Medulla oblongata (tissue), 1 donor: ENCODE measurements around the gene UXS1.

Experiments used
- DNase-seq: peaks from one replicate; pipeline ENCODE4 v3.0.0-alpha.2; 2015; ENCODE audit errors: extremely low spot score

The UXS1 gene

DNA sequence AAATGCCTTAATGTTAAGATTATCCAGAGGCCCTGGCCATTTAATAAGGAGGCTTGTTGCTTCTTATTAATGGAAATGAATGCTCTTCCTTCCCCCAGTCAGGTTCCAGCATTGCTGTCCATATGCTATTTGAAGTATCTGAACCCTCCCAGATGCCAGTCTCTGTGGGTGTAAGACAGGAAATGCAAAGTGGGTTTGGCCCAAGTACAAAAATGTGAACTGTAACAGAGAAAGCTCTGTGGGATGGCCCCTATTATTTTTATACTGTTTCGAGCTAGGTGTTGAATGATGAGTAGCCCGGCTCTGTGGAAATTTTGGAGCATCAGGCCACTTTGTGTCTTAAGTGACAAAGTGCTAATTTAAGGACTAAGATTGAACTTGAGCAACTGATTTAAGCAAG, 141.0 kb downstream of the UXS1 start:
- no peak for DNase-seq

DNA sequence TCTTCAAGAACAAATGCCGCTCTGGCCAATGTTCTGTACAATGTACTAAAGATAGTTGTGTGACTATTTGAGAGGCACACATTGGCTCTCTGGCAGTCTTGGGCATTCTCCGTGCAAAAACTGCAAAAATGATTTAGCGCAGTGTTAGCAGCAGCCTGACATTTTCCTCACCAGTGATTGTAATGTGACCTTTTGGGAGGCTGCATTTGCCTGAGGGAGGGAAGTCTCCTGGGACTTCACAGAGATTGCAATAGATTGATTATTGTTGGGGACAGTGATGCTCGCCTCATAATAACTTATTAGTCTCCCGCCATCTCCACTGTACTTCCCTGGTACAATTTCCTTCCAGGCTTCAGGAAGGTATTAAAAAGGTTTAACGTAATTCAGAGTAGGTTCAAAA, 149.2 kb downstream of the UXS1 start:
- DNase-seq: no peak

- no peak for DNase-seq
Observed at GRCh38 chr2:106044021-106044420, 150.1 kb downstream of the UXS1 start.
